ENCODE measurements around the gene IGF2.

- TF ChIP-seq CTCF (IDR thresholded peaks at IDR 0.05) (no peak), EP300 (IDR thresholded peaks at IDR 0.05) (no peak), POLR2AphosphoS5 (IDR thresholded peaks at IDR 0.05) (no peak)
Measured at GRCh38 chr11:2094354-2095197, 44.6 kb downstream of the IGF2 start.
